IMR-90 (cell line): ENCODE measurements around the gene SPOUT1. TPM values are rescaled to one million over a fixed set of nuclear protein-coding genes. Genes with fewer than 3 reads are reported as not detected.

Experiments
- ATAC-seq: fragments of 200-7000 bp; cut with Tn5 transposase; 2 replicates; pipeline ENCODE4 v1.9.1; 2020; ENCODE audit warnings: low read depth, mild to moderate bottlenecking, moderate library complexity
- BruUV-seq: library from RNA; stranded (reverse); fragments of 400-500 nt; replicated peaks from 2 replicates; lab custom pipeline; 2021; lab: Mats Ljungman, UMichigan
- CTCF ChIA-PET: fragments of 300-600 bp; formaldehyde crosslinking; extraction: SDS; loops from one replicate; lab custom pipeline; 2021; ENCODE audit warnings: antibody characterized with exemption; lab: Yijun Ruan, JAX
- POLR2A ChIA-PET: fragments of 300-600 bp; sonication (Branson Sonifier 250); formaldehyde crosslinking; loops from one replicate; lab custom pipeline; 2022; ENCODE audit warnings: antibody characterized with exemption; ENCODE audit not compliant: unreplicated experiment; lab: Charles Lee
- DNase-seq: peaks from one replicate; pipeline ENCODE4 v3.0.0; 2013
- H2AFZ ChIP-seq: replicated peaks from 2 replicates; pipeline ENCODE3; 2013; ENCODE audit warnings: low read length, mild to moderate bottlenecking; ENCODE audit not compliant: poor library complexity
- H2AK5ac ChIP-seq: 2 replicates; pipeline ENCODE4 v1.6.1; 2013; ENCODE audit warnings: low read depth, low read length, inconsistent platforms
- H2AK9ac ChIP-seq: replicated peaks from 2 replicates; pipeline ENCODE3; 2013; ENCODE audit warnings: mild to moderate bottlenecking, low read depth, low read length, moderate library complexity; ENCODE audit not compliant: poor library complexity
- H2BK120ac ChIP-seq: 2 replicates; pipeline ENCODE4 v1.6.1; 2013; ENCODE audit warnings: low read depth, low read length, inconsistent platforms
- H2BK15ac ChIP-seq: 3 replicates; pipeline ENCODE4 v1.6.1; 2013; ENCODE audit warnings: low read depth, low read length, inconsistent platforms
- H2BK20ac ChIP-seq: 2 replicates; pipeline ENCODE4 v1.6.1; 2013; ENCODE audit warnings: low read depth, mild to moderate bottlenecking, inconsistent platforms, low read length, moderate library complexity
- H2BK5ac ChIP-seq: 2 replicates; pipeline ENCODE4 v1.6.1; 2013; ENCODE audit warnings: mild to moderate bottlenecking, low read depth, low read length, inconsistent platforms; ENCODE audit not compliant: poor library complexity, severe bottlenecking
- H3K14ac ChIP-seq: replicated peaks from 2 replicates; pipeline ENCODE4 v1.6.1; 2013; ENCODE audit warnings: low read depth, low read length, inconsistent platforms
- H3K18ac ChIP-seq: 2 replicates; pipeline ENCODE4 v1.6.1; 2013; ENCODE audit warnings: low read depth, low read length, control low read depth
- H3K23ac ChIP-seq: 2 replicates; pipeline ENCODE4 v1.6.1; 2013; ENCODE audit warnings: low read depth, low read length, inconsistent platforms
- H3K27ac ChIP-seq: 2 replicates; pipeline ENCODE4 v1.5.1; 2013; ENCODE audit warnings: mild to moderate bottlenecking, control low read depth, low read length; ENCODE audit not compliant: insufficient read depth
- H3K27me3 ChIP-seq: 2 replicates; pipeline ENCODE4 v1.6.1; 2013; ENCODE audit warnings: low read length; ENCODE audit not compliant: control insufficient read depth, insufficient read depth
- H3K36me3 ChIP-seq: 2 replicates; pipeline ENCODE4 v1.6.1; 2013; ENCODE audit warnings: low read length, mixed read lengths; ENCODE audit not compliant: control insufficient read depth, insufficient read depth
- H3K4ac ChIP-seq: 2 replicates; pipeline ENCODE4 v1.6.1; 2013; ENCODE audit warnings: low read depth, low read length, inconsistent platforms
- H3K4me1 ChIP-seq: 2 replicates; pipeline ENCODE4 v1.6.1; 2013; ENCODE audit warnings: low read length, mixed read lengths; ENCODE audit not compliant: control insufficient read depth, insufficient read depth
- H3K4me2 ChIP-seq: 2 replicates; pipeline ENCODE4 v1.6.1; 2013; ENCODE audit warnings: low read depth, mild to moderate bottlenecking, control low read depth, low read length, moderate library complexity
- H3K4me3 ChIP-seq: 2 replicates; pipeline ENCODE4 v1.5.1; 2013; ENCODE audit warnings: low read depth, mild to moderate bottlenecking, control low read depth, low read length, moderate library complexity; ENCODE audit not compliant: insufficient read depth
- H3K56ac ChIP-seq: 2 replicates; pipeline ENCODE4 v1.6.1; 2013; ENCODE audit warnings: low read length, inconsistent platforms; ENCODE audit not compliant: insufficient read depth; ENCODE audit errors: extremely low read depth
- H3K79me1 ChIP-seq, 2 experiments: 2 replicates each; pipeline ENCODE4 v1.6.1; 2013; ENCODE audit warnings: low read length in 2 of 2, inconsistent platforms in 1 of 2, low read depth in 1 of 2
- H3K9ac ChIP-seq: 2 replicates; pipeline ENCODE4 v1.6.1; 2013; ENCODE audit warnings: low read depth, low read length, control low read depth
- H3K9me1 ChIP-seq: 2 replicates; pipeline ENCODE4 v1.6.1; 2013; ENCODE audit warnings: low read length, inconsistent platforms; ENCODE audit not compliant: insufficient read depth
- H3K9me3 ChIP-seq: 2 replicates; pipeline ENCODE4 v1.6.1; 2013; ENCODE audit warnings: low read length; ENCODE audit not compliant: control insufficient read depth, insufficient read depth
- H4K20me1 ChIP-seq: 2 replicates; pipeline ENCODE4 v1.6.1; 2013; ENCODE audit warnings: low read length, inconsistent platforms; ENCODE audit not compliant: insufficient read depth
- H4K5ac ChIP-seq: 2 replicates; pipeline ENCODE4 v1.6.1; 2013; ENCODE audit warnings: mild to moderate bottlenecking, low read depth, low read length, control low read depth
- H4K8ac ChIP-seq, 2 experiments: 2 replicates each; pipeline ENCODE4 v1.6.1; 2013; ENCODE audit warnings: low read depth in 2 of 2, low read length in 2 of 2, control low read depth in 1 of 2, inconsistent platforms in 1 of 2
- H4K91ac ChIP-seq: 2 replicates; pipeline ENCODE4 v1.6.1; 2013; ENCODE audit warnings: low read depth, low read length, inconsistent platforms; ENCODE audit not compliant: insufficient read depth
- BHLHE40 ChIP-seq: fragments of 150-350 bp; IDR thresholded peaks from 2 replicates; pipeline ENCODE4 v1.6.1; 2016; ENCODE audit warnings: mild to moderate bottlenecking, low read depth, low read length
- CEBPB ChIP-seq: IDR thresholded peaks from 2 replicates; pipeline ENCODE4 v1.6.1; 2012; ENCODE audit warnings: low read depth, low read length, improper control_type of control experiment
- CHD1 ChIP-seq: IDR thresholded peaks from 2 replicates; pipeline ENCODE4 v1.6.1; 2012; ENCODE audit warnings: low read depth, low read length, improper control_type of control experiment
- CTCF ChIP-seq: conservative IDR thresholded peaks from 2 replicates; pipeline ENCODE4 v1.5.1; 2012; ENCODE audit warnings: mild to moderate bottlenecking, low read depth, low read length, improper control_type of control experiment
- FOS ChIP-seq: fragments of 150-350 bp; IDR thresholded peaks from 2 replicates; pipeline ENCODE4 v1.6.1; 2016; ENCODE audit warnings: low read depth, low read length
- MAFK ChIP-seq: IDR thresholded peaks from 2 replicates; pipeline ENCODE4 v1.6.1; 2012; ENCODE audit warnings: low read depth, low read length, improper control_type of control experiment
- MAZ ChIP-seq: IDR thresholded peaks from 2 replicates; pipeline ENCODE4 v1.6.1; 2012; ENCODE audit warnings: low read depth, mild to moderate bottlenecking, low read length, improper control_type of control experiment, moderate library complexity, borderline replicate concordance
- MXI1 ChIP-seq: IDR thresholded peaks from 2 replicates; pipeline ENCODE4 v1.6.1; 2012; ENCODE audit warnings: low read depth, mild to moderate bottlenecking, low read length, moderate library complexity, borderline replicate concordance
- NFE2L2 ChIP-seq: fragments of 150-350 bp; IDR thresholded peaks from 2 replicates; pipeline ENCODE4 v1.6.1; 2016; ENCODE audit warnings: low read depth, mild to moderate bottlenecking, low read length
- POLR2A ChIP-seq: IDR thresholded peaks from 2 replicates; pipeline ENCODE4 v1.6.1; 2012; ENCODE audit warnings: mild to moderate bottlenecking, low read depth, low read length
- RAD21 ChIP-seq: IDR thresholded peaks from 2 replicates; pipeline ENCODE4 v1.6.1; 2012; ENCODE audit warnings: low read length, improper control_type of control experiment
- RCOR1 ChIP-seq: IDR thresholded peaks from 2 replicates; pipeline ENCODE4 v1.6.1; 2012; ENCODE audit warnings: mild to moderate bottlenecking, low read length, improper control_type of control experiment; ENCODE audit not compliant: insufficient replicate concordance
- RFX5 ChIP-seq: IDR thresholded peaks from 2 replicates; pipeline ENCODE4 v1.8.0; 2012; ENCODE audit warnings: low read depth, mild to moderate bottlenecking, low read length, moderate library complexity
- SMC3 ChIP-seq: fragments of 150-350 bp; IDR thresholded peaks from 2 replicates; pipeline ENCODE4 v1.6.1; 2016; ENCODE audit warnings: low read depth, mild to moderate bottlenecking, antibody characterized with exemption, low read length, moderate library complexity
- USF2 ChIP-seq: fragments of 150-350 bp; IDR thresholded peaks from 2 replicates; pipeline ENCODE4 v1.6.1; 2017; ENCODE audit warnings: mild to moderate bottlenecking, antibody characterized with exemption, low read length, low read depth
- WGBS, 2 experiments: methylation state at CpG; one replicate each; pipeline versions ENCODE4 v1.1.5 to v1.1.7; 2013; ENCODE audit warnings: missing lambda C conversion rate in 2 of 2; ENCODE audit not compliant: insufficient read length in 1 of 2; ENCODE audit errors: extremely low coverage in 2 of 2; 5-methylcytosine and 5-hydroxymethylcytosine counted together
- dilution Hi-C: fragments of 300-500 bp; cut with HindIII; formaldehyde crosslinking; loops from one replicate; pipeline ENCODE4 v1.14.3; 2018; ENCODE audit warnings: low sequenced_read_pairs; ENCODE audit not compliant: unreplicated experiment
- in situ Hi-C: fragments of 300-500 bp; cut with MboI; formaldehyde crosslinking; loops from 3 replicates; pipeline ENCODE4 v1.14.3; 2019; ENCODE audit warnings: low sequenced_read_pairs, inconsistent platforms, mixed read lengths
- intact Hi-C: fragments of 100-400 bp; cut with micrococcal nuclease; formaldehyde crosslinking; loops from 2 replicates; pipeline ENCODE4 v1.10.0; 2022
- polyA plus RNA-seq, 3 experiments: library from polyadenylated mRNA; depleted of rRNA; stranded (reverse); fragments of >200 nt; gene quantifications; 2 replicates each; pipeline ENCODE4 v1.2.3, GENCODE V29; 2012; ENCODE audit warnings: low replicate concordance in 1 of 3
- total RNA-seq: library from RNA; depleted of rRNA; stranded (reverse); fragments of >200 nt; gene quantifications from 2 replicates; pipeline ENCODE4 v1.2.3, GENCODE V29; 2012

SPOUT1 gene
- total and polyA plus RNA-seq, 2 of the 4 experiments (the other 2 are of a cell fraction): 17.9 to 27.8 TPM

- intact Hi-C loops: no loop called here
These were observed 18.2 kb upstream of the SPOUT1 start for GRCh38 chr9:128847803-128848202.

More at GRCh38 chr9:128847803-128848202, 18.2 kb upstream of the SPOUT1 start:
- in situ Hi-C loops: no loop called here
- no peak for ATAC-seq
- Histone ChIP-seq H4K8ac (no peak overlapping the region), H2BK15ac (no peak overlapping the region), H3K9ac (no peak overlapping the region), H4K91ac (no peak overlapping the region), H3K36me3 (no peaks in the 10 kb centered on the region), H4K5ac (no peak overlapping the region), H3K14ac (no peak overlapping the region), H3K18ac (no peak overlapping the region), H2BK5ac (no peak overlapping the region), H3K27ac (no peak overlapping the region), H2AK5ac (no peak overlapping the region), H3K4me1 (no peaks in the 10 kb centered on the region), H3K56ac (no peak overlapping the region), H2BK120ac (no peak overlapping the region), H2AFZ (no peak overlapping the region), H3K4me2 (no peak overlapping the region), H3K79me1 (peaks cover 0 to 14% of the 10 kb centered on the region in 2 experiments; a peak in 2 of 4 replicates), H2BK20ac (no peak overlapping the region), H3K4ac (no peak overlapping the region), H3K9me1 (0 out of 2 replicates have a peak, but pooled peaks cover 3% of the 10 kb centered on the region), H2AK9ac (no peak overlapping the region), H3K9me3 (peaks cover 4% of the 10 kb centered on the region), H3K4me3 (no peak overlapping the region), H4K20me1 (no peaks in the 10 kb centered on the region; the same call in 1 of the 2 replicates), H3K27me3 (no peaks in the 10 kb centered on the region), H3K23ac (no peak overlapping the region)
- TF ChIP-seq CHD1 (no peak), RFX5 (no peak), MXI1 (no peak), FOS (no peak), CEBPB (no peak), RCOR1 (no peak), MAFK (no peak), CTCF (no peak), SMC3 (no peak), RAD21 (no peak), BHLHE40 (no peak), POLR2A (no peak), NFE2L2 (no peak), MAZ (no peak), USF2 (no peak)
- dilution Hi-C loops: no loop called here
- ChIA-PET POLR2A (no interaction called here), CTCF (no interaction called here)
- no CpG with 5 or more reads among the region's 1 CpG for WGBS, 2 experiments
- no TSS peak for BruUV-seq
- no peak for DNase-seq
